GM12892 (cell line): ENCODE results near the gene COL19A1.

ENCODE experiments used
- POLR2A ChIP-seq: IDR thresholded peaks from 2 replicates; pipeline ENCODE4 v1.6.1; 2011; ENCODE audit warnings: low read depth, low read length, control low read depth
- POLR2AphosphoS5 ChIP-seq: IDR thresholded peaks from 2 replicates; pipeline ENCODE4 v1.6.1; 2011; ENCODE audit warnings: low read depth, low read length, control low read depth

- no peak for TF ChIP-seq POLR2A
- TF ChIP-seq POLR2AphosphoS5 = no peak
Measured at GRCh38 chr6:70079241-70079640, 212.9 kb downstream of the COL19A1 start.
